GM10266 (cell line): ENCODE data around the gene NOS1AP.

Source experiments
- DNase-seq: peaks from one replicate; pipeline ENCODE4 v3.0.0; 2012; ENCODE audit errors: extremely low spot score
- CTCF ChIP-seq: IDR thresholded peaks from 2 replicates; pipeline ENCODE4 v1.5.1; 2012; ENCODE audit warnings: mild to moderate bottlenecking, low read depth; ENCODE audit not compliant: control insufficient read depth, insufficient read depth; ENCODE audit errors: missing control alignments

Gene NOS1AP

GRCh38 chr1:162107911-162108310, 38.4 kb downstream of the NOS1AP start:
- no peak for DNase-seq
- TF ChIP-seq CTCF, result no peak

GRCh38 chr1:162108426-162108825, 38.9 kb downstream of the NOS1AP start:
- no peak for DNase-seq

GRCh38 chr1:162110910-162111309, 41.4 kb downstream of the NOS1AP start:
- no peak for DNase-seq
- TF ChIP-seq CTCF, result no peak

More at GRCh38 chr1:162108426-162108825, 38.9 kb downstream of the NOS1AP start:
- no peak for TF ChIP-seq CTCF

- no peak for TF ChIP-seq CTCF
- DNase-seq, result no peak
Measured at GRCh38 chr1:162111572-162111971, 42.1 kb downstream of the NOS1AP start.

GRCh38 chr1:162113419-162113818, 43.9 kb downstream of the NOS1AP start:
- no peak for DNase-seq
- no peak for TF ChIP-seq CTCF

GRCh38 chr1:162117039-162117774, 47.7 kb downstream of the NOS1AP start:
- DNase-seq, result no peak
- no peak for TF ChIP-seq CTCF

GRCh38 chr1:162118063-162118462, 48.6 kb downstream of the NOS1AP start:
- no peak for DNase-seq
- no peak for TF ChIP-seq CTCF
